IPS-20b (cell line): ENCODE results near the gene RBM33.

Experiments
- H3K27ac ChIP-seq: one replicate; pipeline ENCODE4 v1.5.1; 2013; ENCODE audit warnings: low read length
- H3K27me3 ChIP-seq: 2 replicates; pipeline ENCODE4 v1.6.1; 2013; ENCODE audit warnings: mild to moderate bottlenecking, low read length, inconsistent platforms; ENCODE audit not compliant: insufficient read depth
- H3K36me3 ChIP-seq: 2 replicates; pipeline ENCODE4 v1.6.1; 2013; ENCODE audit warnings: low read depth, mild to moderate bottlenecking, inconsistent platforms, low read length, moderate library complexity; ENCODE audit not compliant: insufficient read depth
- H3K4me1 ChIP-seq: 2 replicates; pipeline ENCODE4 v1.6.1; 2013; ENCODE audit warnings: mild to moderate bottlenecking, control low read depth, inconsistent platforms, low read length, moderate library complexity; ENCODE audit not compliant: insufficient read depth
- H3K4me3 ChIP-seq: 2 replicates; pipeline ENCODE4 v1.5.1; 2013; ENCODE audit warnings: mild to moderate bottlenecking, low read length, inconsistent platforms
- H3K9ac ChIP-seq: 2 replicates; pipeline ENCODE4 v1.6.1; 2013; ENCODE audit warnings: low read depth, mild to moderate bottlenecking, inconsistent platforms, low read length, moderate library complexity
- H3K9me3 ChIP-seq: 2 replicates; pipeline ENCODE4 v1.6.1; 2013; ENCODE audit warnings: mild to moderate bottlenecking, low read depth, low read length, inconsistent platforms; ENCODE audit not compliant: insufficient read depth

The RBM33 gene

DNA sequence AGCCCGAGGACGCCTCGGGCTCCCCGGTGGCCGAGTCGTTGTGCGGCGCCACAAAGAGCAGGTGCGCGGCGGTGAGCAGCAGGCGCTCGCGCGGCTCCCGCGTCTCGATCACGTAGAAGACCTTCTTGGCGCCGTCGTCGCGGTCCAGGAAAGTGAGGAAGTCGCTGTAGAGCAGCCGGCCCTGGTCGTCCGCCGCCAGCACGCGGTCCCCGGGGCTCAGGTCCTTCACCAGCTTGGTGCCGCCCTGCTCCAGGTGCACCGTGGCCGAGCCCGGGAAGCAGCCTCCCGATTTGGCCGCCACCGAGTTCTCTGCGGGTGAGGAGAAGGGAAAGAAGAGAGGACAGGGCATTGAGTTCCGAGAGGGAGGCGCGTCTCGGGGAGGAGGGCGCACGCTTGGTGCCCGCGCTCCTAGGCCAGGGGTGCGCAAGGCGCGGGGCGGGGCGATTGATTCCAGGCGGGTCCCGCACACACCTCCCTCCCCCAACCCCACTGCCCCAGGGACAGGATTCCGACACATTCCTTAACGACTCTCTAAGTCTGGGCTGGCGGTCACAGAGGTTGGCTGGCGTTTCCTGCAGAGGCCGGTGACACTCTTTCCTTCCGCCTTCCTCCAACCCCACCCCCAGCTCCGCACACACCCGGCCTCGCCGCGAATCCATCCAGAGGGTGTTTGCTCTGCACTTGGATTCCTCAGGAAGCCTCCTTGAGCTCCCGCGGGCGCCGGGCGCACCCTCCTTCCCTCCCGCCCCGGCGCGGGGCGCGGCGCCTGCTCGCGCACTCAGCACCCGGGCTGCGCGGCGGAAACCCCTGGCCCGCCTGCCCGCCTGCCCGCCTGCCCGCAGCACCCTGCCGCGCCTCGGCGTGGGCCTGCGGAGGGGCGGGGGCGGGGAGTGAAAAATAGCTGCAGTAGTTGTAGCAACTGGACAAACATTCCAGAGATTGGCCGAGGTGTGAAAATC, 159.2 kb downstream of the RBM33 start:
- Histone ChIP-seq H3K27ac (no peak overlapping the region), H3K4me3 (peak overlapping the region; percentile 54), H3K27me3 (peaks cover 100% of the 10 kb centered on the region), H3K9ac (no peak overlapping the region), H3K36me3 (no peaks in the 10 kb centered on the region), H3K9me3 (no peaks in the 10 kb centered on the region), H3K4me1 (peaks cover 11% of the 10 kb centered on the region; the same call in 1 of the 2 replicates)

DNA sequence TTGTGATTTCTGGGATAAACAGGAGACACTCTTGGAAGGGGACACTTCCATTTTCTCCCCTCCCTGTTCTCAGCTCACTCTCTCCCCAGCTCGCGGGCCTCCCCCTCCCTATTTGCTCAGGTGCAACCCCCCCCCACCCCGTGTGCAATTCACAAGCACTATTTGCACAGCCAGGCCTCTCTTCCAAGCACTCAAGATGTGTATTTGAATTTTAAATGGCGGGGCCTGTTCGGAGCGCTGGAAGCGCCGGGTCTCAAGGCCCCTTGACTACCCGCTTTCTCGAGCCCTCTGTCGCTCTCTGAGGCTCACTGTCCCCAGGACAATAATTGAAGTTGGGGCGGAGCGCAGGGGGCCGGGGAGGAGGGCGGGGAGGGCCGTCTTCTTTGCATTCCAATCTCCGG, 160.0 kb downstream of the RBM33 start:
- peaks cover 100% of the 10 kb centered on the region for H3K27me3 ChIP-seq
- no peaks in the 10 kb centered on the region for H3K9me3 ChIP-seq
- H3K4me1 ChIP-seq: peaks cover 11% of the 10 kb centered on the region; the same call in 1 of the 2 replicates
- no peak overlapping the region for H3K27ac ChIP-seq
- no peaks in the 10 kb centered on the region for H3K36me3 ChIP-seq
- H3K4me3 ChIP-seq: peak overlapping the region; percentile 32; the same call in 1 of the 2 replicates
- no peak overlapping the region for H3K9ac ChIP-seq

DNA sequence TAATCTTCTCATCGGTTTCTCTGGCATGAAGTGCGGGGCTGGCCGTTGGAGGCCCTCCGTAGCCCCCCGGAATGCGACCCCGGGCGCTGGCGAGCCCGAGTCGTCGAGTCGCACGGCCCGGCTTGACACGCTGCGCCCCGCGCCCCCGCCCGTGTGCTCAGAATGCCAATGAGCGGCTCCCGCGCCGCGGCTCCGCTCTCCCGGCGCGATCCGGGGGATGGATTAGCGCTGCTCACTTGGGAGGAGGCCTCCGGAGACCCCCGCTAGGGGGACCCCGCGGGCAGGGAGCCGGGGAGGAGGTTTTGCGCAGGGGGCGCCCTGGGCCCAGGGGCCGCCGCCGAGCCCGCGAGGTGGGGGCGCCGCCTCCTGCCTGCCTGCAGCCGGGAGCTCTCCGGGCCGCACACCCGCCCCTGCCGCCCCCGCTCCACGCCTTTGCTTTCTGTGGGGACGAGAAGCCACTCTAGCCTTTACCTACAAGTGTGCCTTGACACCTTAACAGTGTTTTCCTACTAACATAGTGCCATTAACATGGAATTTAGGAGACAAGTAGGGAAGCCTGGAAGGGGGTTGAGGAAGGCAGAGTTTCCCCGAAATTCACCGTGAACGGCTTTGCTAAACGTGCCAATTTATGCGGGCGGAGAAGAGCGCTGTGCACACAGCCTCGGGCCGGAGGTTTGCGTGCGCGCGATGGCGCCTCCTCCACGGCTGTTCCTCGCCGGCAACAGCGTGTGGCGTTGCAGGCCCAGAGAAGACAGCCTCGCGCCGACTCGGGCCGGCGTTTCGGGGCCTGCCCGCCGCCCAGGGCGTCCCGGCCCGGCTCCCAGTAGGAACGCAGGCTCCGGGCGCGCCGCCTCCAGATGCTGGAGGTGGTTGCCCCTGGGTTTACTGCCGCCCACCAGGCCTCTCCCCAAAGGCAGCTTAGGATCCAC, 160.7 kb downstream of the RBM33 start:
- Histone ChIP-seq H3K4me3 (peak overlapping the region; percentile 39; the same call in 1 of the 2 replicates), H3K9me3 (no peaks in the 10 kb centered on the region), H3K27me3 (peaks cover 100% of the 10 kb centered on the region), H3K9ac (no peak overlapping the region), H3K36me3 (no peaks in the 10 kb centered on the region), H3K4me1 (peaks cover 11% of the 10 kb centered on the region), H3K27ac (no peak overlapping the region)

DNA sequence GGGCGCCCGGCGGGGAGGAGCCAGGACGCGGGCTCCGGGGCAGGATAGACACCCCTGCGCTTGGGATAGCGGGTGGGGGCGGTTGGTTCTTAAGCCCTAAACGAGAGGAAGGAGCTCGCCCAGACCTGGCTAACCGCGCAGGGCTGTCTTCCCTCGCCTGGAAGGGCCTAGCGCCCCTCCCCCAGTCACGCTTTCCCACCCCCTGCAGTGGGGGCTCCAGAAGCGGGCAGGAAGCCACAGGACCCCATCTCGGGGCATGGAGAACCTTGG, 161.3 kb downstream of the RBM33 start:
- Histone ChIP-seq H3K9me3 (no peaks in the 10 kb centered on the region), H3K4me3 (peak overlapping the region; percentile 39; the same call in 1 of the 2 replicates), H3K27ac (no peak overlapping the region), H3K36me3 (no peaks in the 10 kb centered on the region), H3K27me3 (peaks cover 100% of the 10 kb centered on the region), H3K9ac (no peak overlapping the region), H3K4me1 (peaks cover 16% of the 10 kb centered on the region)

DNA sequence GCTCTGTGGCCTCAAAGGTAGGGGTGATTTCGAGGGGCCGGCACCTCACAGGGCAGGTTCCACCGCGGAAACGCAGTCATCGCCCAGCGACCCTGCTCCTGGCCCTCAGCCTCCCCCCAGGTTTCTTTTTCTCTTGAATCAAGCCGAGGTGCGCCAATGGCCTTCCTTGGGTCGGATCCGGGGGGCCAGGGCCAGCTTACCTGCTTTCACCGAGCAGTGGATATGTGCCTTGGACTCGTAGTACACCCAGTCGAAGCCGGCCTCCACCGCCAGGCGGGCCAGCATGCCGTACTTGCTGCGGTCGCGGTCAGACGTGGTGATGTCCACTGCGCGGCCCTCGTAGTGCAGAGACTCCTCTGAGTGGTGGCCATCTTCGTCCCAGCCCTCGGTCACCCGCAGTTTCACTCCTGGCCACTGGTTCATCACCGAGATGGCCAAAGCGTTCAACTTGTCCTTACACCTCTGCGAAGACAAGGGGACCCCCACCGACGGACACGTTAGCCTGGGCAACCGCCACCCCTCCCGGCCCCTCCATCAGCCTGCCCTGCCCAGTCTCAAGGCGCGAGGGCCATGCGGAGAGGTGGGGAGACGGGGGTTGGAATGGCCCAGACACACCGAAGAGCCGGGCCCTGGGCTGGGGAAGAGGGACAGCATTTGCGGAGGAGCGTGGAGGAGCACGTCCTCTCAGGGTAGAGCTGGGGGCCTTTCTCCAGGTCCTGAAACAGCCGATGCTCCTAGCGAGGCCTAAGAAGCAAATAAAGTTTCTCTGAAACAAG, 161.8 kb downstream of the RBM33 start:
- peaks cover 16% of the 10 kb centered on the region for H3K4me1 ChIP-seq

DNA sequence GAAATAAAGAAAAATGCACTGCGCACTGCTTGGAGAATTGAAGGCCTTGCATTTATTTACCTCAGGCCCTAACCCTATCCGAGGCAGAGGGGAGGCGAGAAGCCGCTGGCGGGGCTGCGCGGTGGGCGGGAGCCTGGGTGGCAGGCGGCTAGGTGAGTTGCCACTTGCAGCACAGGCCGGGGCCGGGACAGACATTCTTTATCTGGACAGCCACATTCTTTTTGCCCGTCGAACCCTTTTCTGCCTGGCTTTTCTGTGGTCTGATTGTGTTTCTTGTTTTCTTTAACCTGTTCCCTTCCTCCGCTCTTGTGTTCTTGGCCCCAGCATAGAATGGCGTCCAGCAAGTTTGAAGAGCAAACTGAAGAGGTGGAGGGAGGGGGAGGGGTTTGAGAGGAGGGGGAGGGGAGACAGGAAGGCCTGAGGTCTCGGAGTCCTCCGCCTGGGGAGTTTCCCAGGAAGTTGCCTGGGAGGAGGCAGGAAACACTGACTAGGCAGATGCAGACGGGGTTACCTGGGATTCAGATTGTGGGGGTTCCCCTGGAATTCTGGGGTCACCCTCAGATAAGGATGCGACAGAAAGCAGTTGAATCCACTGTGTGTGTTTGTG, 162.7 kb downstream of the RBM33 start:
- Histone ChIP-seq H3K27ac (no peak overlapping the region), H3K4me3 (peak overlapping the region; percentile 11; the same call in 1 of the 2 replicates), H3K36me3 (no peaks in the 10 kb centered on the region), H3K9me3 (no peaks in the 10 kb centered on the region), H3K9ac (no peak overlapping the region), H3K4me1 (peaks cover 20% of the 10 kb centered on the region), H3K27me3 (peaks cover 100% of the 10 kb centered on the region)

More for the DNA sequence above, 161.8 kb downstream of the RBM33 start:
- H3K27me3 ChIP-seq: peaks cover 100% of the 10 kb centered on the region
- no peak overlapping the region for H3K27ac ChIP-seq
- H3K9me3 ChIP-seq: no peaks in the 10 kb centered on the region
- H3K36me3 ChIP-seq: no peaks in the 10 kb centered on the region
- peak overlapping the region; percentile 39; the same call in 1 of the 2 replicates for H3K4me3 ChIP-seq
- no peak overlapping the region for H3K9ac ChIP-seq

DNA sequence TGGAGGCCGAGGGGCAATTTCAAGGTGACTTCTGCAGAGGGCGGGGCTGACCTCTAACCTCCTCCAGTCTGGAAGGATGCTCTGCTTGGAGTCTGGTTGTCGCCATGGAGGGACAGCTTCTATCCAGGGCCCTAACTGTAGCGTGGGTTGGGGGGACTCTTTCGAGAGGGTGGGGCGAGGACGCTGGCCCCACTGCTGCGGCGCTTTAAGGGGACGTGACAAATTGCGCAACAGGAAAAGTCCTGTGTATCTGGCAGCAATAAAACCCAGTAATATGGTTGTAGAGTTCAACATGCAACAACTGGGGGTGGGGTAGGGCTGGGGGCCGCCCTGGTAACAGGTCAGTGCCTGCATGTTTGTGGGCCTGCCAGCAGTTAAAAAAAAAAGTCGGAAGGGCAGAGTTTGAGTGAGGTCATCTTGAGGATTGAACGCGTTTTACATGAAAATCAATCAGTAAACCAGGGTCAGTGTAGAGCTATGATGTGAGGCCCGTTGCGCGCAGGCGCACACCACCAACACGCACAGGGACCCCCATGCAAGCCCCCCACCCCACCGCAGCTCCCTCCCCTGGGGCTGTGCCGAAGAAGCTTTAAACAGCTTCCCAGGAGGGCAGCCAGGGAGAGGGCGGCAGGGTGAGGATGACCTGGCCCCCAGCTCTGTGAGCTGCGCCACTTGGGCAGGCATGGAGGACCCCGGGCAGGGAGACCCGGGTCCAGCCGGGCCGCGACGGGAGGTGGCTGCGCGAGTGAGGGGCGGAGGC, 163.5 kb downstream of the RBM33 start:
- H3K4me1 ChIP-seq: peaks cover 22% of the 10 kb centered on the region
- no peaks in the 10 kb centered on the region for H3K36me3 ChIP-seq
- H3K27me3 ChIP-seq: peaks cover 100% of the 10 kb centered on the region
- no peaks in the 10 kb centered on the region for H3K9me3 ChIP-seq
- no peak overlapping the region for H3K9ac ChIP-seq
- H3K27ac ChIP-seq: no peak overlapping the region
- H3K4me3 ChIP-seq: peak overlapping the region; percentile 38; the same call in 1 of the 2 replicates

DNA sequence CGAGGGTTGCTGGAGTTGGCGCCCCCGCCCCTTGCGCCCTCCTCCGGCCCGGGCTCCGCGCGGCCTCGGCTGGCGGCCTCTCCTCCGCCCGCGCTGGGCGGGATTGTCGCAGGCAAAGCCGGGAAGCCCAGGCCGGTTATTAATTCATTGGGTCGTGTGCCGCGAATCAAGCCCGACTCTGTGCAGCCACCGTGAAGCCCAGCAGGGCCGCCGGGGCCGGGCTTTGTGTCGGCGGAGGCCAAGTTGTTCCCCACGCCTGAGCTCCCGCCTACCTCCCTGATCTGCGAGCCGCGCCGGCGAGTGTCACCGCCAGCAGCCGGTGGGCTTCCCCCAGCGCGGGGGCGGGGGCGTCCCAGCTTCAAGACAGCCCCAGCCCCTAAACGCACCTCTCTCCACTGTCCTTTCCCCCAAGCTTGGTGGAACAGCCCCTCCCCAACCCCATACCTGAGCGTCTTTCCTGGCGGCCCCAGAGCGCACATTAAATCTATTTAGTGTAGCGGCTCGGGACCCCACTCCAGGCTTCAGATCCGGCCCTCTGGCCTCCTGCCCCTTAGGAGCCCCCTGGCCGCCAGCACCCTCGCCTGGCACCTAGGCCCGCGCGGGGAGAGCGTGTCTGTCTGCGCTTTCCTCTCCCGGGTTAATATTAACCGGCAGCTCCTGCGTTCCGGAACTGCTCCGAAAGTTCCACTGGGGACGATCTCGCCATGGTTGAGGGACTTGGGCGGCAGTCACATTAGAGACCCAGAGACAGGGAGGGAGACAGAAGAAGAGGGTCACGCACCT, 164.3 kb downstream of the RBM33 start:
- Histone ChIP-seq H3K9ac (no peak overlapping the region), H3K27ac (no peak overlapping the region), H3K4me3 (peak overlapping the region; percentile 38; the same call in 1 of the 2 replicates), H3K27me3 (peaks cover 100% of the 10 kb centered on the region), H3K9me3 (no peaks in the 10 kb centered on the region), H3K36me3 (no peaks in the 10 kb centered on the region), H3K4me1 (peaks cover 22% of the 10 kb centered on the region)

DNA sequence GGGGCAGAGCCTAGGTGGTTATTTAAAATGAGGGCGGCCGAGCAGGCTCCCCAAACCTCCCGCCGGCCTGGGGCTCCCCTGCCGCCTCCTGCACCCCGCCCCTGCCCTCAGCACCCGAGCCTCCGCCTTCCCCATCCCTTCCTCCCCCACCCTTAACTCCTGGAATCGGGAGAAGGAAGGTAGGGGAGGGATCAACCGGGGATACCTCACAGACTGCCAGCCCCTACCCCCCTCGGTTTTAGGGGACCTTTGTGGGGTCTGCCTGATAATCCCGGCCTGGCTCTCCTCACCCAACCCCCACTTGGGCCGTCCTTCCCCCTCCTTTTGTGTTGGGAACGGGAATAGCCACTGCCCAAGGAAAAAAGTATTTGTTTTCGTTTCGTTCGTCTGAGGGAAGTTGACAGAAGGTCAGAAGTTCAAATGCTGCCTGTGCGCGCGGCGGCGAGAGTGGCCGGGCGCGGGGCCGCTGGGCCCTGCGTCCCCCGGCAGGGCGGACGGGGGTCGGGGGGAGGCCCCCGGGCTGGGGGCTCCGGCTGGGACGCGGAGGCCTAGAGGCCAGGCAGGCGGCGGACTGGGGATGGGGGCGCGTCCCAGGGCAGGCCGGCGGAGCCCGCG, 165.0 kb downstream of the RBM33 start:
- Histone ChIP-seq H3K4me1 (peaks cover 22% of the 10 kb centered on the region), H3K27me3 (peaks cover 100% of the 10 kb centered on the region), H3K36me3 (no peaks in the 10 kb centered on the region), H3K9me3 (no peaks in the 10 kb centered on the region), H3K4me3 (peak overlapping the region; percentile 38; the same call in 1 of the 2 replicates), H3K9ac (no peak overlapping the region), H3K27ac (no peak overlapping the region)
